Endothelial cell of umbilical vein (primary cell): ENCODE results near the gene KIF27. TPM values are rescaled to one million over a fixed set of nuclear protein-coding genes. Genes with fewer than 3 reads are reported as not detected.

Source experiments
- BruUV-seq: library from RNA; stranded (reverse); fragments of 400-500 nt; replicated peaks from 2 replicates; lab custom pipeline; 2021; lab: Mats Ljungman, UMichigan
- CTCF ChIA-PET: fragments of 300-600, 350-600 bp; sonication (Branson Sonifier 250); formaldehyde crosslinking; loops from one replicate; lab custom pipeline; 2021; ENCODE audit warnings: antibody characterized with exemption, inconsistent platforms; lab: Charles Lee
- POLR2A ChIA-PET: fragments of 300-600, 350-600 bp; sonication (Branson Sonifier 250); formaldehyde crosslinking; loops from one replicate; lab custom pipeline; 2021; ENCODE audit warnings: antibody characterized with exemption, inconsistent platforms; lab: Charles Lee
- DNase-seq: peaks from one replicate; pipeline ENCODE4 v3.0.0-alpha.2; 2011; ENCODE audit warnings: low read depth, low spot score
- FAIRE-seq: peaks from 2 replicates; lab custom pipeline; 2011; peaks lifted over from hg19 to GRCh38; lab: Jason Lieb, UNC
- H2AFZ ChIP-seq: 2 replicates; pipeline ENCODE4 v1.6.0; 2012; ENCODE audit warnings: low read depth, low read length, control low read depth, inconsistent platforms
- H3K27ac ChIP-seq: 2 replicates; pipeline ENCODE4 v1.5.1; 2011; ENCODE audit warnings: low read depth, mild to moderate bottlenecking, control low read depth, low read length, moderate library complexity; ENCODE audit not compliant: insufficient read depth
- H3K27me3 ChIP-seq, 2 experiments: 2 replicates each; pipeline versions ENCODE4 v1.6.0 to v1.6.1; 2011; ENCODE audit warnings: low read length in 2 of 2, mixed read lengths in 1 of 2; ENCODE audit not compliant: control insufficient read depth in 2 of 2, insufficient read depth in 2 of 2
- H3K36me3 ChIP-seq, 2 experiments: 2 replicates in 1 of 2; 3 replicates in 1 of 2; pipeline ENCODE4 v1.5.1; 2011; ENCODE audit warnings: low read length in 2 of 2, mild to moderate bottlenecking in 1 of 2, moderate library complexity in 1 of 2; ENCODE audit not compliant: control insufficient read depth in 2 of 2, insufficient read depth in 2 of 2; ENCODE audit errors: extremely low read depth in 1 of 2
- H3K4me1 ChIP-seq: 3 replicates; pipeline ENCODE4 v1.5.1; 2011; ENCODE audit warnings: mild to moderate bottlenecking, low read length; ENCODE audit not compliant: control insufficient read depth, insufficient read depth; ENCODE audit errors: extremely low read depth
- H3K4me2 ChIP-seq: 2 replicates; pipeline ENCODE4 v1.6.1; 2011; ENCODE audit warnings: low read length, control low read depth, mixed read lengths; ENCODE audit not compliant: insufficient read depth
- H3K4me3 ChIP-seq, 3 experiments: fragments of 200-600 bp in 1 of 3; sonication (generic), shearing (Covaris generic) in 1 of 3; replicated peaks in 1 of 3; 2 replicates each; pipeline ENCODE4 v1.5.1; 2011 to 2016; ENCODE audit warnings: control low read depth in 3 of 3, low read length in 3 of 3, mild to moderate bottlenecking in 2 of 3, inconsistent platforms in 1 of 3, low read depth in 1 of 3, moderate library complexity in 1 of 3; ENCODE audit not compliant: insufficient read depth in 1 of 3
- H3K79me2 ChIP-seq: 2 replicates; pipeline ENCODE4 v1.6.0; 2012; ENCODE audit warnings: low read length, inconsistent platforms; ENCODE audit not compliant: control insufficient read depth, insufficient read depth
- H3K9ac ChIP-seq: replicated peaks from 2 replicates; pipeline ENCODE3; 2011; ENCODE audit warnings: low read length, control low read depth; ENCODE audit not compliant: insufficient read depth; ENCODE audit errors: extremely low read depth
- H3K9me1 ChIP-seq: replicated peaks from 3 replicates; pipeline ENCODE4 v1.6.0; 2011; ENCODE audit warnings: mild to moderate bottlenecking, low read length; ENCODE audit not compliant: control insufficient read depth, insufficient read depth; ENCODE audit errors: extremely low read depth
- H3K9me3 ChIP-seq: replicated peaks from 2 replicates; pipeline ENCODE4 v1.5.1; 2012; ENCODE audit warnings: low read length, inconsistent platforms; ENCODE audit not compliant: control insufficient read depth, insufficient read depth
- H4K20me1 ChIP-seq: replicated peaks from 2 replicates; pipeline ENCODE3; 2011; ENCODE audit warnings: mild to moderate bottlenecking, low read length; ENCODE audit not compliant: control insufficient read depth, insufficient read depth; ENCODE audit errors: extremely low read depth
- CTCF ChIP-seq, 2 donors: IDR thresholded peaks; 1 replicate in 1 of 2; 2 replicates in 1 of 2; pipeline ENCODE4 v1.5.1; 2011; ENCODE audit warnings: low read length in 2 of 2, mild to moderate bottlenecking in 2 of 2, moderate library complexity in 2 of 2, control low read depth in 1 of 2, inconsistent platforms in 1 of 2, low read depth in 1 of 2; ENCODE audit not compliant: insufficient read depth in 1 of 2; ENCODE audit errors: extremely low read depth in 1 of 2
- EZH2 ChIP-seq: IDR thresholded peaks from 2 replicates; pipeline ENCODE4 v1.6.1; 2012; ENCODE audit warnings: borderline replicate concordance, low read depth, mild to moderate bottlenecking, moderate library complexity, low read length, inconsistent platforms; ENCODE audit not compliant: severe bottlenecking
- FOS ChIP-seq: IDR thresholded peaks from 2 replicates; pipeline ENCODE4 v1.6.1; 2011; ENCODE audit warnings: mild to moderate bottlenecking, low read length, moderate library complexity, borderline replicate concordance; ENCODE audit not compliant: insufficient read depth
- GATA2 ChIP-seq: IDR thresholded peaks from 2 replicates; pipeline ENCODE4 v1.7.0; 2011; ENCODE audit warnings: low read depth, mild to moderate bottlenecking, moderate library complexity, mixed read lengths, low read length; ENCODE audit not compliant: insufficient read length, insufficient read depth
- JUN ChIP-seq: IDR thresholded peaks from 2 replicates; pipeline ENCODE4 v1.6.1; 2011; ENCODE audit warnings: borderline replicate concordance, low read depth; ENCODE audit not compliant: insufficient read length, insufficient read depth
- MYC ChIP-seq: IDR thresholded peaks from one replicate; pipeline ENCODE4 v1.6.1; 2011; ENCODE audit warnings: mild to moderate bottlenecking, low read depth, low read length
- POLR2A ChIP-seq: IDR thresholded peaks from 2 replicates; pipeline ENCODE4 v1.6.1; 2012; ENCODE audit warnings: low read depth, mild to moderate bottlenecking, control low read depth, low read length
- POLR2AphosphoS5 ChIP-seq: IDR thresholded peaks from 2 replicates; pipeline ENCODE4 v1.6.1; 2012; ENCODE audit warnings: low read depth, mild to moderate bottlenecking, control low read depth, low read length, moderate library complexity; ENCODE audit not compliant: insufficient read depth
- dilution Hi-C: fragments of 300-500 bp; cut with MboI; formaldehyde crosslinking; loops from one replicate; pipeline ENCODE4 v1.15.0; 2019; ENCODE audit warnings: low sequenced_read_pairs; ENCODE audit not compliant: extremely low pct_ligation_motif_present
- intact Hi-C: fragments of 100-400 bp; cut with micrococcal nuclease; formaldehyde crosslinking; loops from one replicate; pipeline ENCODE4 v1.10.0; 2022
- polyA plus RNA-seq, 4 experiments: library from polyadenylated mRNA; depleted of rRNA in 3 of 4; stranded (reverse) in 3 of 4; unstranded in 1 of 4; fragments of >200 nt; gene quantifications; 2 replicates each; pipeline versions ENCODE4 v1.2.1 to v1.2.3, GENCODE V29; 2011 to 2012; ENCODE audit warnings: missing spikeins in 1 of 4
- total RNA-seq: library from RNA; stranded (reverse); gene quantifications from 2 replicates; pipeline ENCODE4 v1.2.3, GENCODE V29; 2021
- TF ChIP-seq, protein P1 (sequence below): IDR thresholded peaks from 2 replicates; pipeline ENCODE4 v1.6.1; 2011; ENCODE audit not compliant: insufficient read depth, insufficient read length

The KIF27 gene
- total and polyA plus RNA-seq, 2 donors (not counting 3 experiments of a cell fraction or from before 2014, with no cell fraction given), result 0.28 to 3.2 TPM

- Histone ChIP-seq H4K20me1 (no peaks in the 10 kb centered on the region), H3K27ac (peak overlapping the region; percentile 69), H3K79me2 (no peaks in the 10 kb centered on the region), H3K4me2 (peak overlapping the region; percentile 93), H3K9me3 (no peaks in the 10 kb centered on the region), H3K9ac (peak overlapping the region; percentile 83), H3K27me3 (no peaks in the 10 kb centered on the region), H3K9me1 (no peaks in the 10 kb centered on the region), H3K4me1 (peaks cover 10% of the 10 kb centered on the region), H3K36me3 (no peaks in the 10 kb centered on the region), H2AFZ (peak overlapping the region; percentile 73), H3K4me3 (peak overlapping the region; percentile 41 to 78 (median 69))
- TF ChIP-seq GATA2 (no peak), CTCF (IDR thresholded peaks at IDR 0.05; ENCODE audit: extremely low read depth in 1 of 2, insufficient read depth in 1 of 2, low read depth in 1 of 2, low read length in 2 of 2) (peak; percentile 20 to 37)
- intact Hi-C loops (loop anchor here (2.0 to 5.0 kb wide), 6 partner anchors 37 to 397 kb away; partner anchors contain the start of genes HNRNPK, IDNK, RMI1 and UBQLN1), dilution Hi-C loops (no loop called here)
- POLR2A ChIA-PET, result interaction anchor here (0.6 kb wide), 1 partner anchor 15 kb away, joined by 3 read pairs; no protein-coding TSS in a partner anchor
- DNase-seq (peak; percentile 63), FAIRE-seq (peak; percentile 83)
- CTCF ChIA-PET, result interaction anchor here (0.8 to 2.5 kb wide), 13 partner anchors 9 to 395 kb away, joined by 3 to 26 read pairs (median 5); no protein-coding TSS in a partner anchor
- BruUV-seq, result TSS peak; percentile 44
Observed at GRCh38 chr9:83920469-83920926, 734 bp downstream of the KIF27 start.

- FAIRE-seq (no peak), DNase-seq (no peak)
- ChIA-PET CTCF (interaction anchor here (1.8 kb wide), 1 partner anchor 298 kb away, joined by 5 read pairs; no protein-coding TSS in a partner anchor), POLR2A (interaction anchor here (0.7 kb wide), 1 partner anchor 103 kb away, joined by 3 read pairs; no protein-coding TSS in a partner anchor)
- no peak overlapping the region for H2AFZ ChIP-seq
- no peak overlapping the region for H3K9ac ChIP-seq
- no peaks in the 10 kb centered on the region for H3K9me1 ChIP-seq
- H3K4me2 ChIP-seq, result no peak overlapping the region
- intact Hi-C loops, result loop anchor here (10.0 kb wide), 1 partner anchor 704 kb away; no protein-coding TSS in a partner anchor
- H3K9me3 ChIP-seq, result no peaks in the 10 kb centered on the region
- no peak overlapping the region for H3K27ac ChIP-seq
- no TSS peak for BruUV-seq
- H3K27me3 ChIP-seq, result no peaks in the 10 kb centered on the region
- peaks cover 10% of the 10 kb centered on the region for H3K4me1 ChIP-seq
- no peaks in the 10 kb centered on the region for H4K20me1 ChIP-seq
- no peaks in the 10 kb centered on the region for H3K36me3 ChIP-seq
- H3K4me3 ChIP-seq, result no peak overlapping the region
- H3K79me2 ChIP-seq, result no peaks in the 10 kb centered on the region
- TF ChIP-seq EZH2, result no peak
- TF ChIP-seq, protein P1, sequence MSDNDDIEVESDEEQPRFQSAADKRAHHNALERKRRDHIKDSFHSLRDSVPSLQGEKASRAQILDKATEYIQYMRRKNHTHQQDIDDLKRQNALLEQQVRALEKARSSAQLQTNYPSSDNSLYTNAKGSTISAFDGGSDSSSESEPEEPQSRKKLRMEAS, result no peak
- TF ChIP-seq FOS, result no peak
- TF ChIP-seq JUN, result no peak
- no peak for TF ChIP-seq POLR2A
- TF ChIP-seq CTCF (IDR thresholded peaks at IDR 0.05; ENCODE audit: extremely low read depth in 1 of 2, insufficient read depth in 1 of 2, low read depth in 1 of 2, low read length in 2 of 2), result no peak
- TF ChIP-seq GATA2, result no peak
- no peak for TF ChIP-seq POLR2AphosphoS5
- TF ChIP-seq MYC, result no peak
- dilution Hi-C loops, result no loop called here
Observed at GRCh38 chr9:83919111-83919510, 2.1 kb downstream of the KIF27 start.
